KMS-11 (cell line): Measurements from ENCODE around the gene ZFYVE9.

Source experiments
- H2AFZ ChIP-seq: fragments of 200-600 bp; sonication (generic); 2 replicates; pipeline ENCODE4 v1.6.1; 2016; ENCODE audit warnings: antibody characterized with exemption, mixed run types, low read depth
- H3K27ac ChIP-seq: fragments of 200-600 bp; sonication (generic); 2 replicates; pipeline ENCODE4 v1.6.1; 2016; ENCODE audit warnings: mild to moderate bottlenecking, mixed run types
- H3K27me3 ChIP-seq: fragments of 200-600 bp; sonication (generic); 2 replicates; pipeline ENCODE4 v1.6.1; 2017; ENCODE audit warnings: mild to moderate bottlenecking, low read depth, mixed run types, moderate library complexity; ENCODE audit not compliant: insufficient read depth
- H3K36me3 ChIP-seq: fragments of 200-600 bp; sonication (generic); 2 replicates; pipeline ENCODE4 v1.6.1; 2017; ENCODE audit warnings: mild to moderate bottlenecking, mixed run types; ENCODE audit not compliant: insufficient read depth
- H3K4me1 ChIP-seq: fragments of 200-600 bp; sonication (generic); 2 replicates; pipeline ENCODE4 v1.6.1; 2016; ENCODE audit warnings: mild to moderate bottlenecking, low read depth, mixed run types; ENCODE audit not compliant: poor library complexity, severe bottlenecking
- H3K4me2 ChIP-seq: fragments of 200-600 bp; sonication (generic); 2 replicates; pipeline ENCODE4 v1.7.0; 2016; ENCODE audit warnings: mild to moderate bottlenecking, mixed run types
- H3K4me3 ChIP-seq: fragments of 200-600 bp; sonication (generic); IDR thresholded peaks from 2 replicates; pipeline ENCODE4 v1.6.1; 2017; ENCODE audit warnings: low read depth, low read length, mixed read lengths; ENCODE audit not compliant: insufficient read depth
- H3K79me2 ChIP-seq: fragments of 200-600 bp; sonication (generic); 2 replicates; pipeline ENCODE4 v1.6.1; 2016; ENCODE audit warnings: low read depth, mixed run types; ENCODE audit not compliant: insufficient read depth
- H3K9ac ChIP-seq: fragments of 200-600 bp; sonication (generic); 2 replicates; pipeline ENCODE4 v1.6.1; 2016; ENCODE audit warnings: mild to moderate bottlenecking, mixed run types
- H4K20me1 ChIP-seq: fragments of 200-600 bp; sonication (generic); 2 replicates; pipeline ENCODE4 v1.6.1; 2016; ENCODE audit warnings: mild to moderate bottlenecking, mixed run types; ENCODE audit not compliant: insufficient read depth
- TF ChIP-seq, protein P1 (sequence below): fragments of 200-600 bp; sonication (generic); conservative IDR thresholded peaks from 2 replicates; pipeline ENCODE4 v1.6.1; 2017; ENCODE audit warnings: low read depth, mild to moderate bottlenecking, antibody characterized with exemption, low read length, moderate library complexity, mixed read lengths

Gene ZFYVE9

DNA sequence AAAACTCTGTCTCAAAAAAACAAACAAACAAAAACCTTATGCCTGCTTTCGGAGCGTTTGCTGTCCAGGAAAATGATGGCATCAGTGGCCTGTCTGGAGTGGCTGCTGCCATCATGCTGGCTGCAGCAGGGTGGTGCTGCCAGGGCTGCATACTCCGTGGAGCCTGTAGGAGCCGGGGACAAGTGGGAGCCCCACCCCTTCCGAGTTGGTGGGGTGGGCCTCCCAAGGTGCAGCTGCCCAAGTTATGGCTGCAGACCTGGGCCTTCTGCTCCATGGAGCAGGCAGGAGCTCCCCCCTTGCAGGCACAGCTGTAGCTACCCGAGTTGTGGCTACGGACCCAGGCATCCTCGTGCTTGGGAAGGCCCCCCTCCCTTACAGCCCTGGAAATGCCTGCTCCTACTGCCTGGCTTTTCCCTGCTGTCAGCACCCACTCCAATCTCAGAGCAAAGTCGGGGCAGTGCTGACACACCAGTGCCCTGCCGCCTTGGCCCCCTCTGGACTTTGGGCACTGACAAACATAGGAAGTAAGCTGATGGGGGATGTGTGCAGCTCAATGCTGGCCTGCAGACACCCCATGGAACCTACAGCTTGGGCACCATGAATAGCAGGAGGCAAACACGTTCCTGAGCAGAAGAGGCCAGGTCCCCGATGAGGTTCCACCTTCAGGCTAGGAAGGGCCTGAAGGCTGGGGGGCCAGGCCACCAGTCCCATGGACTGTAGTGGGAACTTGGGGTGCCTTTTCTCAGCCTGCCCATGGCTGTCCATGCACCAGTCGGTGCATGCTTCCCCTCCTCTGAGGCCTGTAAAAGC, 163.7 kb downstream of the ZFYVE9 start:
- Histone ChIP-seq H3K9ac (no peak overlapping the region), H3K36me3 (0 out of 2 replicates have a peak, but pooled peaks cover 3% of the 10 kb centered on the region), H3K27ac (no peak overlapping the region), H3K79me2 (no peaks in the 10 kb centered on the region), H3K27me3 (no peaks in the 10 kb centered on the region), H3K4me3 (no peak overlapping the region), H2AFZ (no peak overlapping the region), H3K4me2 (no peak overlapping the region), H3K4me1 (peaks cover 4% of the 10 kb centered on the region), H4K20me1 (no peaks in the 10 kb centered on the region)
- TF ChIP-seq, protein P1, sequence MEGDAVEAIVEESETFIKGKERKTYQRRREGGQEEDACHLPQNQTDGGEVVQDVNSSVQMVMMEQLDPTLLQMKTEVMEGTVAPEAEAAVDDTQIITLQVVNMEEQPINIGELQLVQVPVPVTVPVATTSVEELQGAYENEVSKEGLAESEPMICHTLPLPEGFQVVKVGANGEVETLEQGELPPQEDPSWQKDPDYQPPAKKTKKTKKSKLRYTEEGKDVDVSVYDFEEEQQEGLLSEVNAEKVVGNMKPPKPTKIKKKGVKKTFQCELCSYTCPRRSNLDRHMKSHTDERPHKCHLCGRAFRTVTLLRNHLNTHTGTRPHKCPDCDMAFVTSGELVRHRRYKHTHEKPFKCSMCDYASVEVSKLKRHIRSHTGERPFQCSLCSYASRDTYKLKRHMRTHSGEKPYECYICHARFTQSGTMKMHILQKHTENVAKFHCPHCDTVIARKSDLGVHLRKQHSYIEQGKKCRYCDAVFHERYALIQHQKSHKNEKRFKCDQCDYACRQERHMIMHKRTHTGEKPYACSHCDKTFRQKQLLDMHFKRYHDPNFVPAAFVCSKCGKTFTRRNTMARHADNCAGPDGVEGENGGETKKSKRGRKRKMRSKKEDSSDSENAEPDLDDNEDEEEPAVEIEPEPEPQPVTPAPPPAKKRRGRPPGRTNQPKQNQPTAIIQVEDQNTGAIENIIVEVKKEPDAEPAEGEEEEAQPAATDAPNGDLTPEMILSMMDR: no peak

DNA sequence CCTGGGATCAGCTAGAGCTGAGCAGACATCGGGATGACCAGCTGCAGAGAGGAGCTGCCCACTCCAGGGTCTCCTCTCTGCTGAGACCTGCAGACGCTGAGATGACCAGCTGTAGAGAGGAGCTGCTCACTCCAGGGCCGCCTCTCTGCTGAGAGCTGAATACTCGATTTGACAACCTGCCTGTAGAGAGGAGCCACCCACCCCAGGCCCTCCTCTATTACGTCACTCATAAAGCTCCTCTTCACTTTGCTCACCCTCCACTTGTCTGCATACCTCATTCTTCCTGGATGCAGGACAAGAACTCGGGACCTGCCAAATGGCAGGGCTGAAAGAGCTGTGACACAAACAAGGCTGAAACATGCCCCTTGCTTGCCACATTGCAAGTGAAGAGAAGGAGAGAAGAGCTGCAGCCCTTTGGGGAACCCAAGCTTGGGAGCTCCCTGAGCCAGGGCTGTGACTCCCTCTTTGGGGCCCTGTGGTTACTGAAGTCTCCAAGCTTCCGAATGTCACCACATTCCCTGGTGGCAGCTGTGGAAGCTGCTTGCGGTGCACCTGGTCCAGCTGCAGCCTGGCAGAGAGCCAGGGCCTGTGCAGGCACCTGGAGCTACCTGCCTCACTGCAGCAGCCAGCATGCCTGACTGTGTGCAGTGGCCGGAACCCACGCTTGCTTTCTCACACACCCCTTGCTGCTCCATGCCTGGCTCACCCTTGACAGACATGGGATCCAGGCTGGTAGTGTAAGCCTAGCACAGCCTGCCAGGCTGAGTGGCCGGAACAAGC, 164.5 kb downstream of the ZFYVE9 start:
- Histone ChIP-seq H3K4me2 (no peak overlapping the region), H3K27ac (no peak overlapping the region), H3K4me1 (peaks cover 4% of the 10 kb centered on the region), H3K27me3 (no peaks in the 10 kb centered on the region), H3K36me3 (0 out of 2 replicates have a peak, but pooled peaks cover 3% of the 10 kb centered on the region), H3K79me2 (no peaks in the 10 kb centered on the region), H3K4me3 (no peak overlapping the region), H4K20me1 (no peaks in the 10 kb centered on the region), H2AFZ (no peak overlapping the region), H3K9ac (no peak overlapping the region)
- TF ChIP-seq, protein P1: no peak

DNA sequence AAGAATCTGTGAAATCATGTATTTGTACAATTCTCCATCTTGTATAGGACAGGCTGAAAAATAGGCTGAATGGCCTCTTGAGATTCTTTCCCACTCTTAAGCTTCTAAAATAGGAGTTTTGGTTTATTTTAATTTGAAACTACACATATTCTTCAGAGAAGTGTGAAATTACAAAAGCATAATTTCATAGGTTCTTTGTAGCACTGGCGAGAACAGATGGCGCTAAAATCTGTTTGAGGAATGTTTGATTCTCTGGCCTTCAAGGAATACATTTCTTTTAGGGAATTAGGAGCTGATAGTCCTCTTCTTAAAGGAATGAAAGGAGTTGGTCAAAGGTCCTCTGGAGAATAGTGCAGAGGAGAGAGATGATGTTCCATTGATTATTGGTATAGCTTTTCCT, 179.2 kb downstream of the ZFYVE9 start:
- no peak overlapping the region for H3K4me3 ChIP-seq
- no peak overlapping the region for H3K9ac ChIP-seq
- TF ChIP-seq, protein P1: no peak
- H3K36me3 ChIP-seq: no peaks in the 10 kb centered on the region
- no peak overlapping the region for H2AFZ ChIP-seq
- H3K27ac ChIP-seq: no peak overlapping the region
- H3K4me1 ChIP-seq: no peaks in the 10 kb centered on the region
- H3K4me2 ChIP-seq: no peak overlapping the region
- H3K27me3 ChIP-seq: no peaks in the 10 kb centered on the region
- H3K79me2 ChIP-seq: no peaks in the 10 kb centered on the region
- H4K20me1 ChIP-seq: no peaks in the 10 kb centered on the region

DNA sequence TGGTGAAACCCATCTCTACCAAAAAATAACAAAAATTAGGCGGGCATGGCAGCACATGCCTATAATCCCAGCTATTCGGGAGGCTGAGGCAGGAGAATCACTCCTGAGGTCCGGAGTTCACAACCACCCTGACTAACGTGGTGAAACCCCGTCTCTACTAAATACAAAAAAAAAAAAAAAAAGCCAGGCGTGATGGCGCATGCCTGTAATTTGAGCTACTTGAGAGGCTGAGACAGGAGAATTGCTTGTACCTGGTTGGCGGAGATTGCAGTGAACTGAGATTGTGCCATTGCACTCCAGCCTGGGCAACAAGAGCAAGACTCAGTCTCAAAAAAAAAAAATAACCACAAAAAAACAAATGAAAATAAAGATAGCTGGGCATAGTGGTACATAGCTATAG, 181.8 kb downstream of the ZFYVE9 start:
- Histone ChIP-seq H3K9ac (no peak overlapping the region), H3K27me3 (no peaks in the 10 kb centered on the region), H3K79me2 (no peaks in the 10 kb centered on the region), H2AFZ (no peak overlapping the region), H3K4me2 (no peak overlapping the region), H3K27ac (no peak overlapping the region), H4K20me1 (no peaks in the 10 kb centered on the region), H3K4me3 (no peak overlapping the region), H3K36me3 (no peaks in the 10 kb centered on the region), H3K4me1 (no peaks in the 10 kb centered on the region)
- TF ChIP-seq, protein P1: no peak
